Erythroblast (primary cell): ENCODE results near the gene PKMYT1.
"Not testable (repeated sequence)": the region's sequence is repeated elsewhere in the genome, so short reads cannot be mapped to it uniquely, and the experiment has no call there.

Experiments
- DNase-seq, 2 experiments: peaks; one replicate each; lab custom pipeline; 2025; lab: John Stamatoyannopoulos, UW
- GATA1 ChIP-seq: IDR thresholded peaks from 2 replicates; pipeline ENCODE4 v1.6.1; 2011; ENCODE audit warnings: low read depth, mild to moderate bottlenecking, control low read depth, low read length, moderate library complexity
- POLR2A ChIP-seq: IDR thresholded peaks from 2 replicates; pipeline ENCODE4 v1.6.1; 2011; ENCODE audit warnings: mild to moderate bottlenecking, low read length

PKMYT1 gene

GRCh38 chr16:2948807-2949704, 31.2 kb downstream of the PKMYT1 start:
- no peak for TF ChIP-seq POLR2A
- TF ChIP-seq GATA1: no peak
- no peak for DNase-seq

GRCh38 chr16:2946649-2947048, 33.6 kb downstream of the PKMYT1 start:
- DNase-seq: no peak
- TF ChIP-seq GATA1 (no peak), POLR2A (no peak)

GRCh38 chr16:2943716-2944115, 36.5 kb downstream of the PKMYT1 start:
- DNase-seq: not testable (repeated sequence)

GRCh38 chr16:2942045-2942444, 38.2 kb downstream of the PKMYT1 start:
- no peak for DNase-seq
- TF ChIP-seq GATA1 (no peak), POLR2A (no peak)

- TF ChIP-seq GATA1: no peak
- TF ChIP-seq POLR2A: no peak
- DNase-seq: no peak
These were observed 40.3 kb downstream of the PKMYT1 start for GRCh38 chr16:2939968-2940367.

GRCh38 chr16:2938206-2938605, 42.0 kb downstream of the PKMYT1 start:
- no peak for DNase-seq

GRCh38 chr16:2937170-2937569, 43.1 kb downstream of the PKMYT1 start:
- DNase-seq: no peak
- no peak for TF ChIP-seq GATA1
- no peak for TF ChIP-seq POLR2A

More at GRCh38 chr16:2938206-2938605, 42.0 kb downstream of the PKMYT1 start:
- TF ChIP-seq GATA1 (no peak), POLR2A (no peak)

- no peak for DNase-seq
- TF ChIP-seq POLR2A (no peak), GATA1 (no peak)
These were observed 43.7 kb downstream of the PKMYT1 start for GRCh38 chr16:2936436-2937011.

GRCh38 chr16:2934450-2934849, 45.8 kb downstream of the PKMYT1 start:
- no peak for TF ChIP-seq GATA1
- no peak for TF ChIP-seq POLR2A
- DNase-seq: no peak

- DNase-seq: no peak
- no peak for TF ChIP-seq POLR2A
- no peak for TF ChIP-seq GATA1
These were observed 46.5 kb downstream of the PKMYT1 start for GRCh38 chr16:2933701-2934100.

- DNase-seq: no peak
These were observed 47.1 kb downstream of the PKMYT1 start for GRCh38 chr16:2933136-2933535.

GRCh38 chr16:2931231-2931914, 48.9 kb downstream of the PKMYT1 start:
- not testable (repeated sequence) for DNase-seq

More at GRCh38 chr16:2933136-2933535, 47.1 kb downstream of the PKMYT1 start:
- no peak for TF ChIP-seq GATA1

GRCh38 chr16:2930236-2930635, 50.0 kb downstream of the PKMYT1 start:
- no peak for TF ChIP-seq GATA1
- TF ChIP-seq POLR2A: no peak
- DNase-seq: no peak

GRCh38 chr16:2929693-2930092, 50.6 kb downstream of the PKMYT1 start:
- TF ChIP-seq POLR2A (no peak), GATA1 (no peak)
- DNase-seq: no peak
